HepG2 (cell line): ENCODE data around the gene TBC1D25. TPM values are rescaled to one million over a fixed set of nuclear protein-coding genes. Genes with fewer than 3 reads are reported as not detected.

ENCODE experiments used
- DR1 ChIP-seq: sonication (generic); formaldehyde crosslinking; IDR thresholded peaks from 2 replicates; pipeline ENCODE4 v1.8.0; 2021; ENCODE audit warnings: mild to moderate bottlenecking, missing genetic modification reagents, inconsistent platforms
- DRAP1 ChIP-seq: IDR thresholded peaks from 2 replicates; pipeline ENCODE4 v1.6.1; 2016; ENCODE audit warnings: missing genetic modification reagents, missing compliant biosample characterization
- FOXC1 ChIP-seq: sonication (generic); formaldehyde crosslinking; IDR thresholded peaks from 2 replicates; pipeline ENCODE4 v1.8.0; 2022; ENCODE audit warnings: mild to moderate bottlenecking, missing genetic modification reagents, borderline replicate concordance
- GMEB1 ChIP-seq: sonication (generic); formaldehyde crosslinking; IDR thresholded peaks from 2 replicates; pipeline ENCODE4 v1.5.1; 2020; ENCODE audit warnings: missing genetic modification reagents, mild to moderate bottlenecking, borderline replicate concordance
- HOXA9 ChIP-seq: sonication (generic); formaldehyde crosslinking; IDR thresholded peaks from 2 replicates; pipeline ENCODE4 v1.8.1; 2022; ENCODE audit warnings: missing genetic modification reagents, mild to moderate bottlenecking, moderate library complexity, borderline replicate concordance
- MLLT10 ChIP-seq: sonication (generic); formaldehyde crosslinking; IDR thresholded peaks from 2 replicates; pipeline ENCODE4 v1.4.0; 2020; ENCODE audit warnings: missing genetic modification reagents
- PHF8 ChIP-seq: sonication (generic); formaldehyde crosslinking; IDR thresholded peaks from 2 replicates; pipeline ENCODE4 v1.5.0; 2020; ENCODE audit warnings: missing genetic modification reagents
- SMAD3 ChIP-seq: sonication (generic); formaldehyde crosslinking; IDR thresholded peaks from 2 replicates; pipeline ENCODE4 v1.4.0; 2020; ENCODE audit warnings: missing genetic modification reagents
- TAF1 ChIP-seq: sonication (generic); formaldehyde crosslinking; IDR thresholded peaks from 2 replicates; pipeline ENCODE4 v1.4.0; 2020; ENCODE audit warnings: missing genetic modification reagents
- TBP ChIP-seq: sonication (generic); formaldehyde crosslinking; IDR thresholded peaks from 2 replicates; pipeline ENCODE4 v1.5.0; 2020; ENCODE audit warnings: missing genetic modification reagents
- TFAP4 ChIP-seq: sonication (generic); IDR thresholded peaks from 2 replicates; pipeline ENCODE4 v1.6.1; 2016; ENCODE audit warnings: low read depth, borderline replicate concordance
- USF2 ChIP-seq, 2 experiments: sonication (generic) in 1 of 2; formaldehyde crosslinking in 1 of 2; IDR thresholded peaks; 2 replicates each; pipeline versions ENCODE4 v1.5.1 to v1.6.1; 2011 to 2020; ENCODE audit warnings: borderline replicate concordance in 1 of 2, low read depth in 1 of 2, low read length in 1 of 2, mild to moderate bottlenecking in 1 of 2, missing genetic modification reagents in 1 of 2, moderate library complexity in 1 of 2
- WIZ ChIP-seq: sonication (generic); formaldehyde crosslinking; IDR thresholded peaks from 2 replicates; pipeline ENCODE4 v1.5.1; 2020; ENCODE audit warnings: mild to moderate bottlenecking, missing genetic modification reagents
- ZBED4 ChIP-seq: sonication (generic); formaldehyde crosslinking; IDR thresholded peaks from 2 replicates; pipeline ENCODE4 v1.4.0; 2020; ENCODE audit warnings: missing genetic modification reagents, borderline replicate concordance
- ZMAT3 ChIP-seq: sonication (generic); formaldehyde crosslinking; conservative IDR thresholded peaks from 2 replicates; pipeline ENCODE4 v1.7.0; 2021; ENCODE audit warnings: missing genetic modification reagents
- ZNF24 ChIP-seq: fragments of 450-650 bp; IDR thresholded peaks from 2 replicates; pipeline ENCODE4 v1.6.1; 2017; ENCODE audit warnings: antibody characterized with exemption, mild to moderate bottlenecking
- ZNF703 ChIP-seq: sonication (generic); formaldehyde crosslinking; IDR thresholded peaks from 2 replicates; pipeline ENCODE4 v1.5.1; 2020; ENCODE audit warnings: missing genetic modification reagents, mild to moderate bottlenecking, moderate library complexity, borderline replicate concordance
- polyA plus RNA-seq, 8 experiments: library from polyadenylated mRNA; depleted of rRNA in 3 of 8; stranded (reverse) in 7 of 8; unstranded in 1 of 8; fragments of >200 nt; fragmentation: Illumina TruSeq in 4 of 8; extraction: Trizol in 4 of 8; gene quantifications; 2 replicates each; pipeline versions ENCODE4 v1.2.1 to v1.2.3, GENCODE V29; 2011 to 2016; ENCODE audit warnings: low read depth in 4 of 8, missing spikeins in 1 of 8, mixed read lengths in 1 of 8; ENCODE audit not compliant: insufficient read depth in 1 of 8
- total RNA-seq, 5 experiments: library from RNA; depleted of rRNA; stranded (reverse); fragments of >200 nt; fragmentation: Illumina TruSeq; extraction: Trizol; gene quantifications; 2 replicates each; pipeline ENCODE4 v1.2.3, GENCODE V29; 2016; ENCODE audit warnings: low read depth in 1 of 5

TBC1D25 gene
- total and polyA plus RNA-seq, 2 of the 13 experiments (the other 11 are each of a cell fraction or from before 2014, with no cell fraction given) = 3.5 to 4.7 TPM

- peak; percentile 37; the same call in 1 of the 2 replicates for TF ChIP-seq GMEB1 (CRISPR knock-in tag)
- peak; percentile 46; the same call in 1 of the 2 replicates for TF ChIP-seq ZBED4 (CRISPR knock-in tag)
- 0 out of 2 replicates have a peak, but pooled peaks have one; percentile 54 for TF ChIP-seq DR1 (CRISPR knock-in tag)
- no peak for TF ChIP-seq TFAP4
- TF ChIP-seq ZNF24 = no peak
- TF ChIP-seq DRAP1 (CRISPR knock-in tag) = peak; percentile 66; the same call in 1 of the 2 replicates
- peak; percentile 51 for TF ChIP-seq PHF8 (CRISPR knock-in tag)
- TF ChIP-seq USF2 (IDR thresholded peaks at IDR 0.05; ENCODE audit: low read depth, low read length) = peak; percentile 73
- peak; percentile 74; the same call in 1 of the 2 replicates for TF ChIP-seq USF2 (CRISPR knock-in tag; IDR thresholded peaks at IDR 0.05; ENCODE audit: borderline replicate concordance)
- TF ChIP-seq HOXA9 (CRISPR knock-in tag) = no peak
- TF ChIP-seq ZMAT3 = 0 out of 2 replicates have a peak, but pooled peaks have one; percentile 16
- peak; percentile 55; the same call in 1 of the 2 replicates for TF ChIP-seq TAF1
- TF ChIP-seq SMAD3 (CRISPR knock-in tag) = no peak
- no peak for TF ChIP-seq ZNF703 (CRISPR knock-in tag)
- no peak for TF ChIP-seq WIZ (CRISPR knock-in tag)
- no peak for TF ChIP-seq FOXC1 (CRISPR knock-in tag)
- no peak for TF ChIP-seq TBP (CRISPR knock-in tag)
- TF ChIP-seq MLLT10 = no peak
Observed at GRCh38 chrX:48521353-48522243, 17.9 kb upstream of the TBC1D25 start, which contains the start of gene EBP (continued).
